Activated T-cell treated with anti-CD3 and anti-CD28 coated beads for 4 hours (primary cell): ENCODE results near the gene DYTN.
A peak's percentile ranks its signal among the peaks of the same experiment; 100 is the strongest.

ENCODE experiments used
- DNase-seq: peaks from one replicate; pipeline ENCODE4 v3.0.0-alpha.2; 2020

DYTN gene

GRCh38 chr2:206696910-206697309 is 21.3 kb downstream of the DYTN start:
- DNase-seq = no peak

GRCh38 chr2:206693399-206694137 is 24.6 kb downstream of the DYTN start:
- peak; percentile 29 for DNase-seq

- no peak for DNase-seq
Measured at GRCh38 chr2:206692971-206693370, 25.2 kb downstream of the DYTN start.

GRCh38 chr2:206688990-206689389 is 29.2 kb downstream of the DYTN start:
- DNase-seq = no peak

GRCh38 chr2:206688453-206688852 is 29.7 kb downstream of the DYTN start:
- DNase-seq = no peak

GRCh38 chr2:206683546-206683945 is 34.6 kb downstream of the DYTN start:
- no peak for DNase-seq

- DNase-seq = no peak
Measured at GRCh38 chr2:206670531-206671319, 47.5 kb downstream of the DYTN start.

GRCh38 chr2:206665251-206665650 is 52.9 kb downstream of the DYTN start:
- DNase-seq = no peak

GRCh38 chr2:206657087-206657486 is 61.1 kb downstream of the DYTN start:
- DNase-seq = no peak

- no peak for DNase-seq
Measured at GRCh38 chr2:206647985-206648384, 70.2 kb downstream of the DYTN start.

- DNase-seq = no peak
Measured at GRCh38 chr2:206642075-206643025, 75.8 kb downstream of the DYTN start, which contains the start of gene FAM237A. Gene FAM237A, plus strand, starts transcription at chr2:206642487. Its CDS starts 1,750 bp downstream, at chr2:206644237.

GRCh38 chr2:206641226-206641625 is 77.0 kb downstream of the DYTN start:
- DNase-seq = no peak

- no peak for DNase-seq
Measured at GRCh38 chr2:206639636-206640035, 78.6 kb downstream of the DYTN start.

GRCh38 chr2:206635015-206635414 is 83.2 kb downstream of the DYTN start:
- no peak for DNase-seq

GRCh38 chr2:206631340-206631739 is 86.9 kb downstream of the DYTN start:
- DNase-seq = no peak

GRCh38 chr2:206627632-206628031 is 90.6 kb downstream of the DYTN start:
- no peak for DNase-seq

GRCh38 chr2:206626108-206626507 is 92.1 kb downstream of the DYTN start:
- DNase-seq = no peak

GRCh38 chr2:206619011-206619410 is 99.2 kb downstream of the DYTN start:
- DNase-seq = no peak

GRCh38 chr2:206616151-206616550 is 102.0 kb downstream of the DYTN start:
- DNase-seq = no peak

- no peak for DNase-seq
Measured at GRCh38 chr2:206615417-206616089, 102.6 kb downstream of the DYTN start.

GRCh38 chr2:206614811-206615210 is 103.4 kb downstream of the DYTN start:
- no peak for DNase-seq

GRCh38 chr2:206611736-206612135 is 106.5 kb downstream of the DYTN start:
- no peak for DNase-seq
